ENCODE data around the gene MACROD2. TPM values are rescaled to one million over a fixed set of nuclear protein-coding genes. Genes with fewer than 3 reads are reported as not detected.

The MACROD2 gene
- polyA plus RNA-seq, 1 experiment: 0.47 TPM

- ChIA-PET CTCF (no interaction called here), POLR2A (no interaction called here)
- Histone ChIP-seq H3K36me3 (ENCODE audit: control insufficient read depth, insufficient read depth, low read length) (no peaks in the 10 kb centered on the region), H3K27me3 (ENCODE audit: control insufficient read depth, insufficient read depth, low read length) (no peaks in the 10 kb centered on the region), H3K4me3 (ENCODE audit: low read depth, low read length) (no peak overlapping the region)
- no peak for TF ChIP-seq CTCF (IDR thresholded peaks at IDR 0.05; ENCODE audit: insufficient read depth, low read depth, low read length)
- DNase-seq (ENCODE audit: low read depth): peak; percentile 53
Observed at GRCh38 chr20:14481863-14482262, 486.5 kb downstream of the MACROD2 start.

- CTCF ChIA-PET: interaction anchor here (0.7 kb wide), 1 partner anchor 1987 kb away, joined by 3 read pairs; no protein-coding TSS in a partner anchor
- POLR2A ChIA-PET: no interaction called here
- Histone ChIP-seq H3K36me3 (ENCODE audit: control insufficient read depth, insufficient read depth, low read length) (no peaks in the 10 kb centered on the region), H3K27me3 (ENCODE audit: control insufficient read depth, insufficient read depth, low read length) (no peaks in the 10 kb centered on the region), H3K4me3 (ENCODE audit: low read depth, low read length) (no peak overlapping the region)
- DNase-seq (ENCODE audit: low read depth): no peak
- TF ChIP-seq CTCF (IDR thresholded peaks at IDR 0.05; ENCODE audit: insufficient read depth, low read depth, low read length): no peak
Observed at GRCh38 chr20:14488212-14488611, 492.9 kb downstream of the MACROD2 start.

DNA sequence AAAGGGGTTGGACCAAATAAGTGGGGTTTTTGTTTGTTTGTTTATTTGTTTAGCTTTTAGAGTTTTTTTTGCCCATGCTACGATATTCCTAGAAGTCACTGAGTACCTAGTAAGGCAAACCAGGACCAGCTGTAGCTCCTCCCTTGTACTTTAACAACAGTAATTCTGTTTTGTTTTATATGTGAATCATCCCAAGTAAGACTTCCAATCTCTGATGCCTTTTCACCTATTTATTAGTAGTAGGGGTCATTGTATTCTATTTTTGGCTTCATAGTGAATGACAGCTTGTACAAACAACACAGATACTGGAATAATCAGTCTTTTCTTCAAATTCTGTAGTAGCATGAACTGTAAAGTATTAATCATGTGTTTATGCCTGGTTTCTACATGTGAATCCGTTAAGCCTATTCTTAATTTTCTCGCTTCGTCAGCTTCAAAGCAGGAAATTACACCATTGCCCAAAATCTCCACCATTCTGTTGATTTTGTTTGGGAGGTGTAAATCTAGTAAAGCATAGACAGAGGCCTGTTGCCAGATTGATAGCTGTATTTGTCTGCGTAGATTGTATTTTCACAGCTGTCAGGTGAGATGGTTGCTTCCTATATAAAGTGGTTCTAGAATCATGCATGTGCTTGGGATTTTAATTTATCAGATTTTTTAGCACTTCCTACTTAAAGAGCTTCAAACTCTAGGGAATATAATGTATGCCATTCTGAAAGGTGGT lies 493.6 kb downstream of the MACROD2 start:
- Histone ChIP-seq H3K4me3 (ENCODE audit: low read depth, low read length) (no peak overlapping the region), H3K27me3 (ENCODE audit: control insufficient read depth, insufficient read depth, low read length) (no peaks in the 10 kb centered on the region), H3K36me3 (ENCODE audit: control insufficient read depth, insufficient read depth, low read length) (no peaks in the 10 kb centered on the region)
- no peak for DNase-seq (ENCODE audit: low read depth)
- ChIA-PET CTCF (interaction anchor here (0.7 kb wide), 1 partner anchor 1987 kb away, joined by 3 read pairs; no protein-coding TSS in a partner anchor), POLR2A (no interaction called here)
- TF ChIP-seq CTCF (IDR thresholded peaks at IDR 0.05; ENCODE audit: insufficient read depth, low read depth, low read length): no peak

DNA sequence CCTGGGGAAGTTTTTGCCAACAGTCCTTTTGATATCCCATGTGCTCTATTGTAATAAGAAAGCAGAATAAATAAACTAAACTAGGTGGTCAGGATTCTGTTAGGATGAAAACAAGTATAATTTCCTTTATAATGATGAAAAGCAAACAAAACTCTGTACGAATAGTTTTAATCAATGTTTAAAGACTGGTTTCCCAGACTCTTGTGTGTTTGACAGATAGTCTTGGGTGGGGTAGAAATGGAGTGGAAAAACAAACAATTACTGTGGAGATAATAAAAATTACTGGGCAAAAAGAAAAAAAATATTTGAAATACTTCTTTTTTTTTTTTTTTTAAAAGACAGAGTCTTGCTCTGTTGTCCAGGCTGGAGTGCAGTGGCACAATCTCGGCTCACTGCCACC lies 494.2 kb downstream of the MACROD2 start:
- DNase-seq (ENCODE audit: low read depth): no peak
- ChIA-PET CTCF (no interaction called here), POLR2A (no interaction called here)
- Histone ChIP-seq H3K4me3 (ENCODE audit: low read depth, low read length) (no peak overlapping the region), H3K36me3 (ENCODE audit: control insufficient read depth, insufficient read depth, low read length) (no peaks in the 10 kb centered on the region), H3K27me3 (ENCODE audit: control insufficient read depth, insufficient read depth, low read length) (no peaks in the 10 kb centered on the region)
- no peak for TF ChIP-seq CTCF (IDR thresholded peaks at IDR 0.05; ENCODE audit: insufficient read depth, low read depth, low read length)

DNA sequence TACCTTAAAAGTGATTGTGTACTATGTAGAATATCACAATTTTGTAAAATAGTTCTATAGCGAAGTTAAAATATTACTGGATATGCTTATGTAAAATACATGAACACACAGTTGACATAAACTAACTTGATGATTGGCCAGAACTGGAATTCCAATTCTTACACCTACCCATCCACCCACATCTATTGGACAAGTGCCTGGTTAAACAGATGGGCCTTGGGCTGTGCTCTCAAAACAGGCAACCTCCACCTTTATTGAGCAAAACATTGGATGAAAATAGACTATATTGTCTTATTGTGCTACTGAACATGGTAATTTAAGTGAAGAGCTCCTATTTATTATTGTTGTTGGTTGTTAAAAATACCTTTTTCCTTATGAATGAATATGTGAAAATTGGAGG lies 496.1 kb downstream of the MACROD2 start:
- Histone ChIP-seq H3K36me3 (ENCODE audit: control insufficient read depth, insufficient read depth, low read length) (no peaks in the 10 kb centered on the region), H3K4me3 (ENCODE audit: low read depth, low read length) (no peak overlapping the region), H3K27me3 (ENCODE audit: control insufficient read depth, insufficient read depth, low read length) (no peaks in the 10 kb centered on the region)
- POLR2A ChIA-PET: no interaction called here
- CTCF ChIA-PET: interaction anchor here (0.6 kb wide), 1 partner anchor 21 kb away, joined by 3 read pairs; no protein-coding TSS in a partner anchor
- DNase-seq (ENCODE audit: low read depth): no peak
- no peak for TF ChIP-seq CTCF (IDR thresholded peaks at IDR 0.05; ENCODE audit: insufficient read depth, low read depth, low read length)

Measured in BJ (cell line).